Calu3 (cell line): ENCODE data around the gene COMT. TPM values are rescaled to one million over a fixed set of nuclear protein-coding genes. Genes with fewer than 3 reads are reported as not detected.

Experiments
- BruUV-seq: library from RNA; stranded (reverse); fragments of 400-500 nt; replicated peaks from 2 replicates; lab custom pipeline; 2021; lab: Mats Ljungman, UMichigan
- CTCF ChIA-PET: fragments of 300-600 bp; sonication (Branson Sonifier 250); formaldehyde crosslinking; loops from one replicate; lab custom pipeline; 2022; ENCODE audit warnings: antibody characterized with exemption; lab: Charles Lee
- DNase-seq: peaks from one replicate; pipeline ENCODE4 v3.0.0; 2022
- H3K27ac Mint-ChIP-seq: one replicate; pipeline ENCODE4 v1.8.0; 2022; ENCODE audit warnings: mixed read lengths; ENCODE audit not compliant: unreplicated experiment
- H3K27me3 Mint-ChIP-seq: one replicate; pipeline ENCODE4 v1.8.0; 2022; ENCODE audit warnings: mixed read lengths; ENCODE audit not compliant: unreplicated experiment
- H3K36me3 Mint-ChIP-seq: one replicate; pipeline ENCODE4 v1.8.0; 2022; ENCODE audit warnings: mild to moderate bottlenecking, moderate library complexity, mixed read lengths; ENCODE audit not compliant: insufficient read depth, unreplicated experiment
- H3K4me1 Mint-ChIP-seq: one replicate; pipeline ENCODE4 v1.8.0; 2022; ENCODE audit warnings: mild to moderate bottlenecking, low read depth, mixed read lengths; ENCODE audit not compliant: unreplicated experiment
- H3K4me3 Mint-ChIP-seq: one replicate; pipeline ENCODE4 v1.8.0; 2022; ENCODE audit warnings: mild to moderate bottlenecking, low read depth, moderate library complexity, mixed read lengths; ENCODE audit not compliant: unreplicated experiment
- H3K9me3 Mint-ChIP-seq: one replicate; pipeline ENCODE4 v1.8.0; 2022; ENCODE audit warnings: low read depth, mixed read lengths; ENCODE audit not compliant: unreplicated experiment
- CTCF ChIP-seq: fragments of 200-600 bp; IDR thresholded peaks from one replicate; pipeline ENCODE4 v1.8.0; 2022; ENCODE audit warnings: antibody characterized with exemption; ENCODE audit not compliant: unreplicated experiment
- intact Hi-C: fragments of 100-400 bp; cut with micrococcal nuclease; formaldehyde crosslinking; loops from one replicate; pipeline ENCODE4 v1.10.0; 2022; ENCODE audit not compliant: unreplicated experiment
- total RNA-seq: library from RNA; stranded (reverse); gene quantifications from 2 replicates; pipeline ENCODE4 v1.2.3, GENCODE V29; 2022

The COMT gene
- total RNA-seq, 1 experiment from 2014 or later, result 170 TPM

DNA sequence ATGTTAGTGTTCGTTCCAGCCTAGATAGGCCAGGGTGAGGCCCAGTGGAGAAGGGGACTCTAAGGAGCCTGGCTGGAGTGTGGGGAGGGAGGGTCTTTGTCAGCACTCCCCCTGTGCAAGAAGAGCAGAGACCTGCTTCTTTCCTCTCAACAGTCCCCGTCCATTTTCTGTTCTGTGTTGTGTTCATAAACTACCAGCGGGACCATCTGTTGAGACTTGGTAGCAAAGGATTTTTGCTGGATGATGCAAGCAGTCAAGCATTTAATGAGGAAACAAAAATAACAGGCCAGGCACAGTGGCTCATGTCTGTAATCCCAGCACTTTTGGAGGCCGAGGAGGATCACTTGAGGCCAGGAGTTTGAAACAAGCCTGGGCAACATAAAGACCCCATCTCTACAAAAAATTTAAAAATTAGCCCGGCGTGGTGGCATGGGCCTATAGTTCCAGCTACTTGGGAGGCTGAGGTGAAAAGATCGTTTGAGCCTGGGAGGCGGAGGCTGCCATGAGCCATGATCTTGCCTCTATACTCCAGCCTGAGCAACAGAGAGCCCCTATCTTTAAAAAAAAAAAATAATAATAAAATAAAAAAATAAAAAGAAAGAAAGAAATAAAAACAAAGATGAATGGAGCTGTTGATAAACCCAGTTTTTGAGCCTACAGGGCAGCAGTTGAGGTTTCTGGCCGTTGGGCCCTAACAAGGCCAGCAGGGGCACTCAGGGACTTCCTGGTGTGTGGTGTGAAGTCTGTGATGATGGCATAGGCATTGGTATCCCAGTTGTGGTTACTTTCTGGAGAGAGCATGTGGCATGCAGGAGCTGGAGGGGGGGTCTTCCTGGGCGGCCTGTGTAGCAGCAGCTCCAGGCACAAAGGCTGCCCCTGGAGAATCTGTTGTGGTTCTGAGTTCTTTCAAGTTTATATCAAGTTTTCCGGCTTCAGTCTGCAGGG lies 1.8 kb downstream of the COMT start:
- DNase-seq, result no peak
- peaks cover 24% of the 10 kb centered on the region for H3K4me1 Mint-ChIP-seq
- CTCF ChIA-PET, result interaction anchor here (1.5 kb wide), 1 partner anchor 213 kb away, joined by 7 read pairs; no protein-coding TSS in a partner anchor
- TF ChIP-seq CTCF, result no peak
- peak overlapping the region; percentile 94 for H3K27ac Mint-ChIP-seq
- no peaks in the 10 kb centered on the region for H3K9me3 Mint-ChIP-seq
- intact Hi-C loops, result no loop called here
- TSS peak; percentile 34 for BruUV-seq
- peaks cover 48% of the 10 kb centered on the region for H3K36me3 Mint-ChIP-seq
- H3K27me3 Mint-ChIP-seq, result no peaks in the 10 kb centered on the region
- H3K4me3 Mint-ChIP-seq, result peak overlapping the region; percentile 93

GRCh38 chr22:19948057-19948760 lies 6.6 kb downstream of the COMT start:
- intact Hi-C loops, result no loop called here

DNA sequence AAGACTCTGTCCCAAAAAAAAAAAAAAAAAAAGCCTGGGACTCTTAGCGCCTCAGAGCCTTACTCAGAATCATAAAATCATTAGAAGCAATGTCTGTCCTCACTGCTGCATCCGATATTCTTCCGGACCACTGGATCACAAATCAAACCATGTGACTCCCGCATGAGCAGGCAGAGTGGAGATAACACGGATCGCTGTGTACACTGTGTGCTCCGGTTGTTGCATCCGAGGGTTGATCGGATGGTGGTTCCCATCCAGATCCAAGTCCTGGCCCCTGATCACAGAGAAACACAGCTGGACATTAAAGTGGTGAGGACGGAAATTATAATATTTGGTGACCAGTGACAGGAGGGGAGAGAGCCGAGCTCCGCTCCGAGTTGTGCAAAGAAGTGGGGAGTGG lies 9.8 kb downstream of the COMT start:
- Mint-ChIP-seq H3K27me3 (no peaks in the 10 kb centered on the region), H3K4me1 (peaks cover 10% of the 10 kb centered on the region), H3K9me3 (no peaks in the 10 kb centered on the region), H3K27ac (no peak overlapping the region), H3K36me3 (peaks cover 38% of the 10 kb centered on the region), H3K4me3 (no peak overlapping the region)
- TF ChIP-seq CTCF, result no peak
- BruUV-seq, result no TSS peak
- intact Hi-C loops, result no loop called here
- no peak for DNase-seq
- CTCF ChIA-PET, result no interaction called here

More at GRCh38 chr22:19948057-19948760, 6.6 kb downstream of the COMT start:
- Mint-ChIP-seq H3K36me3 (peaks cover 37% of the 10 kb centered on the region), H3K27me3 (no peaks in the 10 kb centered on the region), H3K9me3 (no peaks in the 10 kb centered on the region), H3K27ac (no peak overlapping the region), H3K4me1 (peaks cover 20% of the 10 kb centered on the region), H3K4me3 (no peak overlapping the region)
- CTCF ChIA-PET, result interaction anchor here (0.8 to 1.1 kb wide), 3 partner anchors 10 to 218 kb away, joined by 4 read pairs; no protein-coding TSS in a partner anchor
- DNase-seq, result no peak
- TF ChIP-seq CTCF, result no peak
- no TSS peak for BruUV-seq

- Mint-ChIP-seq H3K4me1 (peaks cover 17% of the 10 kb centered on the region), H3K36me3 (peaks cover 38% of the 10 kb centered on the region), H3K4me3 (no peak overlapping the region), H3K27me3 (no peaks in the 10 kb centered on the region), H3K9me3 (no peaks in the 10 kb centered on the region), H3K27ac (no peak overlapping the region)
- no peak for DNase-seq
- intact Hi-C loops, result no loop called here
- TF ChIP-seq CTCF, result no peak
- CTCF ChIA-PET, result interaction anchor here (0.7 to 2.5 kb wide), 2 partner anchors 7 to 62 kb away, joined by 5 to 17 read pairs; no protein-coding TSS in a partner anchor
- BruUV-seq, result no TSS peak
Measured at GRCh38 chr22:19955241-19956128, 13.9 kb downstream of the COMT start.
